WI38 (cell line): ENCODE measurements around the gene DIAPH2.
A peak's percentile ranks its signal among the peaks of the same experiment; 100 is the strongest.

Experiments
- H3K4me3 ChIP-seq: 2 replicates; pipeline ENCODE4 v1.5.1; 2011; ENCODE audit warnings: low read depth, mild to moderate bottlenecking, control low read depth, low read length
- CTCF ChIP-seq: IDR thresholded peaks from 2 replicates; pipeline ENCODE4 v1.5.1; 2012; ENCODE audit warnings: low read depth, mild to moderate bottlenecking, control low read depth, low read length

The DIAPH2 gene

GRCh38 chrX:97553833-97554232, 869.2 kb downstream of the DIAPH2 start:
- H3K4me3 ChIP-seq: no peak overlapping the region
- no peak for TF ChIP-seq CTCF

- H3K4me3 ChIP-seq: no peak overlapping the region
- no peak for TF ChIP-seq CTCF
Measured at GRCh38 chrX:97556359-97556758, 871.7 kb downstream of the DIAPH2 start.

GRCh38 chrX:97563531-97564133, 879.0 kb downstream of the DIAPH2 start:
- no peak for TF ChIP-seq CTCF
- H3K4me3 ChIP-seq: peak overlapping the region; percentile 47

GRCh38 chrX:97564496-97564895, 879.9 kb downstream of the DIAPH2 start:
- no peak overlapping the region for H3K4me3 ChIP-seq
- TF ChIP-seq CTCF: no peak

GRCh38 chrX:97587171-97587570, 902.5 kb downstream of the DIAPH2 start:
- no peak for TF ChIP-seq CTCF

GRCh38 chrX:97594646-97595224, 910.1 kb downstream of the DIAPH2 start:
- no peak overlapping the region for H3K4me3 ChIP-seq

More at GRCh38 chrX:97587171-97587570, 902.5 kb downstream of the DIAPH2 start:
- H3K4me3 ChIP-seq: no peak overlapping the region

More at GRCh38 chrX:97594646-97595224, 910.1 kb downstream of the DIAPH2 start:
- TF ChIP-seq CTCF: no peak
